ENCODE results near the gene ZBTB7B.

The ZBTB7B gene

GRCh38 chr1:155061381-155062150, 59.0 kb downstream of the ZBTB7B start:
- peak; percentile 93 for DNase-seq (ENCODE audit: low read depth)

DNA sequence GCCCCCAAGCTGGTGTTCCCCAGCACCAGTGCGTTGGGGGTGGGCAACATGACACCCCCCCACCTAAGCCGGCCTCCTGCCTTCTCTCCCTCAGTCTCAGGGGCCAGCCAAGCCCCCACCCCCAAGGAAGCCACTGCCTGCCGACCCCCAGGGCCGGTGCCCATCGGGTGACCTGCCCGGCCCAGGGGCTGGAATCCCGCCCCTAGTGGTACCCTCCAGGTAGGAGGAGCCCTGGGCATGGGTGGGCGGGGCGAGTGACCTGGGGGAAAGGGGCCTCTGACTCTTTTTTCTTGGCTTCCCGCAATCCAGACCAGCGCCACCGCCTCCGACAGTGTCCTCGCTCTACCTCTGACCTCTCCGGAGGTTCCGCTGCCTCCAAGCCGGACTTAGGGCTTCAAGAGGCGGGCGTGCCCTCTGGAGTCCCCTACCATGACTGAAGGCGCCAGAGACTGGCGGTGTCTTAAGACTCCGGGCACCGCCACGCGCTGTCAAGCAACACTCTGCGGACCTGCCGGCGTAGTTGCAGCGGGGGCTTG, 59.6 kb downstream of the ZBTB7B start:
- no peak for DNase-seq (ENCODE audit: low read depth)

DNA sequence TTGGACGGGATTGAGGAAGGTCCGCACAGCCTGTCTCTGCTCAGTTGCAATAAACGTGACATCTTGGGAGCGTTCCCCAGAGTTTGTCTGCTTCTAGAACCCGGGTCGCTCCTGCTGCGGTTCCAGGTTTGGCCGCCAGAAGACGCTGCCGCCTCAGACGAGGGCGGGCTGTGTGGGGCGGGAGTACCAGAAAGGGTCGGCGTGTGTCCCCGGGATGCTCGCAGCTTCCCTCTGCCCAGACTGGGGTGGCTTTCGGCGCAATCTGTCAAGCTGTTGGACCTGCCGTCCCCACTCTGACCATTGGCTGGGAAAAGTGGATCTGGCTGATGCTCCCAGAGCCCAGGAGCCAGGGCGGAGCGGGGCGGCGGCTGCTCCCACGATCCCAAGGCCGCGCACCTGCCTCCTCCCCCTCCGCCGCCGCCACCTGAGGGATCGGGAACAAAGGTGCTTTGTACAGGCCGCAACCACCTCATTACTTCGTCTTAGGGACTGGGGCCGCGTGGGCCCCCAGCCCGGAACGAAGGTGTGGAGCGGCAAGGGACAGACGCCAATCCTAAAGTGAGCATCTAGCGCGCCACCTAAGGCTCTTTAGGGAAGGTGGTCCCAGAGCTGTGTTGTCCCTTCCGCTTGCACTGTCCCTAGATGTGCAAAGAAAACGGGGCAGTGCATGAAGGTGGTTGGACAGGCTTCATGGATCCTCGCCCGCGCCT, 60.3 kb downstream of the ZBTB7B start:
- peak; percentile 62 for DNase-seq (ENCODE audit: low read depth)

DNA sequence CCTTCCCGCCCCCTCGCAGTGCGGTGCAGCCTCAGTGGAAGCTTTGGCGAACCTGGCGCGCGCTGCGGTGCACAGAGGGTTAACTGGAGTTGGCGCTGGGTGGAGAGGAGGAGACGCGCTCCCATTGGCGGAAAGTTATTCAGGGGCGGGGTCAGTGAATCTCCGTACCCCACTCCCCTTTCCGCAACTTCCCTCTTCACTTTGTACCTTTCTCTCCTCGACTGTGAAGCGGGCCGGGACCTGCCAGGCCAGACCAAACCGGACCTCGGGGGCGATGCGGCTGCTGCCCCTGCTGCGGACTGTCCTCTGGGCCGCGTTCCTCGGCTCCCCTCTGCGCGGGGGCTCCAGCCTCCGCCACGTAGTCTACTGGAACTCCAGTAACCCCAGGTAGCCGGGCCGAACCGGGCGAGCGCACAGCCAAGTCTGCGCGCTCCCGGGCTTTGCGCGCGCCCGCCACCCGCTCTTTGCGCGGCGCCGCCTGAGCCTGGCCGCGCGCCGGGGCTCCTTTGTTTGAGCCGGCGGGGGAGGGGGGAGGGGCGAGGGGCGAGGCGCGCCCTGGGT, 61.0 kb downstream of the ZBTB7B start, which contains the start of gene EFNA4:
Gene EFNA4, plus strand, starts transcription at position 191 of the 561 bp plus-strand sequence. Its CDS starts 84 bp downstream, at position 275.
- peak; percentile 77 for DNase-seq (ENCODE audit: low read depth)

- DNase-seq (ENCODE audit: low read depth), result no peak
These were observed 61.7 kb downstream of the ZBTB7B start for GRCh38 chr1:155064111-155064831.

DNA sequence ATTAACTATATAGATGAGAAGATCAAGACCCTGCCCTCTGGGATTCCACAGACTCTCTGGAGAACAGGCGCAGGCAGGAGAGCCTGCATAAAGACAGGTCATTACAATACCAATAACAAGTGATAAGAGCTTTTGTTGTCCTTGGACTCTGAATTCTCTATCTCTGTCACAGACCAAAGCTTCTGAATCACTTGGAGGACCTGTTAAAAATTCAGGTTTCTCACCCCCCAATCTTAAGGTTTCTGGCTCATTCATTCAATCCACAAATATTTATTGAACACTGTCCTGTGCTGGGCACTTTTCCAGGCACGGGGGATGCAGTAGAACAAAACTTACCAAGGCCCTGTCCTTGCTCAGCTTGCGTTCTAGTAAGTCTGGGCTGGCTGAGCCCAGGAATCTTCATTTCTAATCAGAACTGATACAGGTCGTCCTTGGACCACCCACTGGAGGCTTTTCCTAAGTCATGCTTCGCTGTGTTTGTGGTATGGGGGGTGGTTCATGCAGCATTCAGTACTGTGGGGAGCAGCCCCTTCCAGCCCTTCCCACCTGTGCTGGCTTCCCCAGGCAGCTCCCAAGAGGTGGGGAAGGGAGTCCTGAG, 62.3 kb downstream of the ZBTB7B start:
- no peak for DNase-seq (ENCODE audit: low read depth)

GRCh38 chr1:155066777-155067176, 64.2 kb downstream of the ZBTB7B start:
- DNase-seq (ENCODE audit: low read depth), result no peak
